K562 (cell line): ENCODE results near the gene SPINT2. TPM values are rescaled to one million over a fixed set of nuclear protein-coding genes. Genes with fewer than 3 reads are reported as not detected.

Experiments used
- ATAC-seq: fragments of 200-7000 bp; cut with Tn5 transposase; 3 replicates; pipeline ENCODE4 v1.9.1; 2020; ENCODE audit warnings: moderate library complexity
- BruUV-seq: library from RNA; stranded (reverse); fragments of 400-500 nt; replicated peaks from 2 replicates; lab custom pipeline; 2021; lab: Mats Ljungman, UMichigan
- CTCF ChIA-PET: fragments of 300-600 bp; formaldehyde crosslinking; extraction: SDS; loops from one replicate; lab custom pipeline; 2021; ENCODE audit warnings: low intra/inter-chr PET ratio; lab: Yijun Ruan, JAX
- POLR2A ChIA-PET: fragments of 300-600, 350-650 bp; sonication (Branson Sonifier 250); formaldehyde crosslinking; extraction: SDS; loops from one replicate; lab custom pipeline; 2021; ENCODE audit warnings: antibody characterized with exemption, inconsistent platforms; lab: Yijun Ruan, JAX
- DNase-seq, 4 experiments: peaks; one replicate each; pipeline versions ENCODE4 v3.0.0 to v3.0.0-alpha.2; 2011 to 2018; ENCODE audit warnings: low spot score in 3 of 4, mixed read lengths in 3 of 4; ENCODE audit errors: extremely low read depth in 1 of 4
- FAIRE-seq: peaks from 2 replicates; lab custom pipeline; 2011; peaks lifted over from hg19 to GRCh38; lab: Jason Lieb, UNC
- H2AFZ ChIP-seq: 2 replicates; pipeline ENCODE4 v1.6.0; 2011; ENCODE audit warnings: low read depth, low read length, control low read depth, inconsistent platforms
- H3K27ac ChIP-seq: fragments of 200-600 bp; 3 replicates; pipeline ENCODE4 v1.8.0; 2011; ENCODE audit warnings: low read depth, mild to moderate bottlenecking, control low read depth, inconsistent platforms, low read length, moderate library complexity, mixed read lengths; ENCODE audit errors: extremely low read depth
- H3K27me3 ChIP-seq, 2 experiments: fragments of 300-600 bp in 1 of 2; 2 replicates in 1 of 2; 3 replicates in 1 of 2; pipeline versions ENCODE4 v1.6.0 to v1.8.0; 2011; ENCODE audit warnings: inconsistent platforms in 2 of 2, low read length in 2 of 2, mild to moderate bottlenecking in 1 of 2, mixed read lengths in 1 of 2, moderate library complexity in 1 of 2; ENCODE audit not compliant: control insufficient read depth in 2 of 2, insufficient read depth in 2 of 2
- H3K36me3 ChIP-seq: fragments of 300-600 bp; 3 replicates; pipeline ENCODE4 v1.8.0; 2011; ENCODE audit warnings: mild to moderate bottlenecking, low read length, inconsistent platforms; ENCODE audit not compliant: control insufficient read depth, insufficient read depth
- H3K4me1 ChIP-seq, 2 experiments: fragments of 200-600 bp in 1 of 2; replicated peaks in 1 of 2; 2 replicates in 1 of 2; 3 replicates in 1 of 2; pipeline versions ENCODE4 v1.5.1 to v1.8.0; 2011; ENCODE audit warnings: inconsistent platforms in 2 of 2, low read length in 2 of 2, mild to moderate bottlenecking in 1 of 2, mixed read lengths in 1 of 2, moderate library complexity in 1 of 2; ENCODE audit not compliant: control insufficient read depth in 2 of 2, insufficient read depth in 2 of 2
- H3K4me2 ChIP-seq: 2 replicates; pipeline ENCODE4 v1.6.1; 2011; ENCODE audit warnings: low read length, control low read depth, inconsistent platforms, mixed read lengths; ENCODE audit not compliant: insufficient read depth
- H3K4me3 ChIP-seq: fragments of 200-600 bp; sonication (generic), shearing (Covaris generic); 2 replicates; pipeline ENCODE4 v1.5.1; 2016; ENCODE audit warnings: control low read depth, inconsistent platforms
- H3K79me2 ChIP-seq: fragments of 200-600 bp; 3 replicates; pipeline ENCODE4 v1.8.0; 2011; ENCODE audit warnings: low read length, inconsistent platforms; ENCODE audit not compliant: control insufficient read depth, insufficient read depth
- H3K9ac ChIP-seq, 2 experiments: 2 replicates each; pipeline versions ENCODE4 v1.6.0 to v1.6.1; 2011; ENCODE audit warnings: low read depth in 2 of 2, low read length in 2 of 2, control low read depth in 1 of 2, inconsistent platforms in 1 of 2, mild to moderate bottlenecking in 1 of 2, mixed read lengths in 1 of 2; ENCODE audit not compliant: insufficient read depth in 1 of 2
- H3K9me1 ChIP-seq: one replicate; pipeline ENCODE4 v1.6.0; 2011; ENCODE audit warnings: inconsistent platforms, mild to moderate bottlenecking, low read length, moderate library complexity; ENCODE audit not compliant: control insufficient read depth, insufficient read depth
- H3K9me3 ChIP-seq: replicated peaks from 2 replicates; pipeline ENCODE4 v1.5.1; 2011; ENCODE audit warnings: low read depth, low read length, inconsistent platforms; ENCODE audit not compliant: control insufficient read depth, insufficient read depth
- H4K20me1 ChIP-seq: replicated peaks from 2 replicates; pipeline ENCODE4 v1.6.1; 2011; ENCODE audit warnings: low read length, inconsistent platforms, mixed read lengths; ENCODE audit not compliant: control insufficient read depth, insufficient read depth
- ATF1 ChIP-seq, 2 experiments: fragments of 450-650 bp in 1 of 2; IDR thresholded peaks; 2 replicates each; pipeline ENCODE4 v1.6.1; 2016; ENCODE audit warnings: missing compliant biosample characterization in 1 of 2, missing genetic modification characterization in 1 of 2
- RBM25 ChIP-seq: fragments of 200-400 bp; formaldehyde crosslinking; IDR thresholded peaks from 2 replicates; pipeline ENCODE4 v1.6.1; 2018; ENCODE audit warnings: low read length, low read depth, moderate library complexity; ENCODE audit not compliant: severe bottlenecking
- ZFP36 ChIP-seq: fragments of 150-350 bp; IDR thresholded peaks from 2 replicates; pipeline ENCODE4 v1.6.1; 2018; ENCODE audit warnings: low read length, low read depth; ENCODE audit not compliant: partially characterized antibody
- ZNF436 ChIP-seq: fragments of 250-450, 450-650 bp; sonication (Bioruptor Pico); formaldehyde crosslinking; IDR thresholded peaks from 2 replicates; pipeline ENCODE4 v1.7.0; 2020; ENCODE audit warnings: mild to moderate bottlenecking
- in situ Hi-C: fragments of 300-500 bp; cut with MboI; formaldehyde crosslinking; loops from 4 replicates; pipeline ENCODE4 v1.15.0; 2018; ENCODE audit warnings: inconsistent platforms, mixed read lengths
- intact Hi-C: fragments of 100-400 bp; cut with micrococcal nuclease; formaldehyde crosslinking; loops from 2 replicates; pipeline ENCODE4 v1.14.2; 2022
- polyA plus RNA-seq, 8 experiments: library from polyadenylated mRNA; depleted of rRNA in 4 of 8; stranded (reverse) in 5 of 8; unstranded in 3 of 8; fragments of >200 nt; fragmentation: Nextera tagmentation in 2 of 8; fragmentation: Illumina TruSeq in 1 of 8; extraction: Ambion mirVana in 2 of 8; extraction: Trizol in 1 of 8; gene quantifications; 2 replicates each; pipeline versions ENCODE4 v1.2.1 to v1.2.3, GENCODE V29; 2011 to 2014; ENCODE audit warnings: inconsistent platforms in 1 of 8, missing spikeins in 1 of 8
- total RNA-seq, 7 experiments: library from RNA; depleted of rRNA in 6 of 7; stranded (reverse); fragments of >200 nt in 6 of 7; fragmentation: Illumina TruSeq in 2 of 7; extraction: Trizol in 2 of 7; gene quantifications; 2 replicates each; pipeline versions ENCODE4 v1.2.1 to v1.2.3, GENCODE V29; 2011 to 2021; ENCODE audit warnings: low replicate concordance in 1 of 7
- TF ChIP-seq, protein P1 (sequence below): sonication (generic); formaldehyde crosslinking; IDR thresholded peaks from 2 replicates; pipeline ENCODE4 v1.8.0; 2022; ENCODE audit warnings: mild to moderate bottlenecking, low read depth, missing genetic modification reagents

SPINT2 gene
- total and polyA plus RNA-seq, 9 of the 15 experiments (the other 6 are each of a cell fraction or from before 2014, with no cell fraction given): 0.65 to 4.5 (median 3.4) TPM

DNA sequence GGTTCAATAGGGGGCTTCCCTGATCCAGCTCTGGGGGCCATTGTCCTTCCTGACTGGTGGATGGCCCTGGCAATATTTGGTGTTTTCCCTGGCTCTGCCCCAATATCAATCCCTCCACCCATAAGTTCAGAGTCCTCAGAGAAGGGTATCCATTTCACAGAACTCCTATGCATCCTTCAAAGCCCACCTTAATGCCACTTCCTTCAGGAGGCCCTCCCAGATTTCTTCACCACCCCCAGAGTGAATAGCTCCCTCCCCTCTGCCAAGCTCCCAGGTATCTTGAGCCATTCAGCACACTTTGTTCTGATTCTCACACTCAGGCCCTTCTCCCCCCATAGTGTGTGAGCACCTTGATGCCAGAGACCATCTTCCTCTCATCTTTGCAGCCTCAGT is 13.9 kb upstream of the SPINT2 start:
- no peaks in the 10 kb centered on the region for H3K27me3 ChIP-seq
- H3K9me1 ChIP-seq: no peaks in the 10 kb centered on the region
- peaks cover 31% of the 10 kb centered on the region for H3K79me2 ChIP-seq
- H3K4me2 ChIP-seq: no peak overlapping the region
- H3K27ac ChIP-seq: no peak overlapping the region
- ATAC-seq (no peak), DNase-seq (no peak)
- intact Hi-C loops: no loop called here
- H4K20me1 ChIP-seq: no peaks in the 10 kb centered on the region
- no peak overlapping the region for H3K4me3 ChIP-seq
- CTCF ChIA-PET: no interaction called here
- BruUV-seq: no TSS peak
- H3K4me1 ChIP-seq: peaks cover 6 to 41% of the 10 kb centered on the region in 2 experiments; a peak in 4 of 5 replicates
- no peak overlapping the region for H3K9ac ChIP-seq
- no peaks in the 10 kb centered on the region for H3K9me3 ChIP-seq
- POLR2A ChIA-PET: interaction anchor here (0.6 to 1.1 kb wide), 4 partner anchors 8 to 169 kb away, joined by 3 to 5 read pairs (median 4); no protein-coding TSS in a partner anchor
- TF ChIP-seq RBM25 (peak; percentile 46), ATF1 (CRISPR knock-in tag; IDR thresholded peaks at IDR 0.05) (no peak), ATF1 (tag; IDR thresholded peaks at IDR 0.05) (no peak), ZNF436 (CRISPR knock-in tag) (0 out of 2 replicates have a peak, but pooled peaks have one; percentile 32), ZFP36 (peak; percentile 96)
- TF ChIP-seq, protein P1, sequence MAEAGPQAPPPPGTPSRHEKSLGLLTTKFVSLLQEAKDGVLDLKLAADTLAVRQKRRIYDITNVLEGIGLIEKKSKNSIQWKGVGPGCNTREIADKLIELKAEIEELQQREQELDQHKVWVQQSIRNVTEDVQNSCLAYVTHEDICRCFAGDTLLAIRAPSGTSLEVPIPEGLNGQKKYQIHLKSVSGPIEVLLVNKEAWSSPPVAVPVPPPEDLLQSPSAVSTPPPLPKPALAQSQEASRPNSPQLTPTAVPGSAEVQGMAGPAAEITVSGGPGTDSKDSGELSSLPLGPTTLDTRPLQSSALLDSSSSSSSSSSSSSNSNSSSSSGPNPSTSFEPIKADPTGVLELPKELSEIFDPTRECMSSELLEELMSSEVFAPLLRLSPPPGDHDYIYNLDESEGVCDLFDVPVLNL (CRISPR knock-in tag): no peak
- TF ChIP-seq, all 486 proteins: peak for 3
- FAIRE-seq: no peak
- in situ Hi-C loops: no loop called here
- Histone ChIP-seq H2AFZ (no peak overlapping the region), H3K36me3 (peaks cover 31% of the 10 kb centered on the region; the same call in 2 of the 3 replicates)
